HG02870 (cell line): ENCODE measurements around the gene RCVRN.
"Not testable (repeated sequence)": the region's sequence is repeated elsewhere in the genome, so short reads cannot be mapped to it uniquely, and the experiment has no call there.

ENCODE experiments used
- ATAC-seq: cut with Tn5 transposase; IDR thresholded peaks from one replicate; pipeline ENCODE4 v1.9.1; 2021; ENCODE audit warnings: mild to moderate bottlenecking, moderate library complexity; ENCODE audit not compliant: unreplicated experiment

The RCVRN gene

DNA sequence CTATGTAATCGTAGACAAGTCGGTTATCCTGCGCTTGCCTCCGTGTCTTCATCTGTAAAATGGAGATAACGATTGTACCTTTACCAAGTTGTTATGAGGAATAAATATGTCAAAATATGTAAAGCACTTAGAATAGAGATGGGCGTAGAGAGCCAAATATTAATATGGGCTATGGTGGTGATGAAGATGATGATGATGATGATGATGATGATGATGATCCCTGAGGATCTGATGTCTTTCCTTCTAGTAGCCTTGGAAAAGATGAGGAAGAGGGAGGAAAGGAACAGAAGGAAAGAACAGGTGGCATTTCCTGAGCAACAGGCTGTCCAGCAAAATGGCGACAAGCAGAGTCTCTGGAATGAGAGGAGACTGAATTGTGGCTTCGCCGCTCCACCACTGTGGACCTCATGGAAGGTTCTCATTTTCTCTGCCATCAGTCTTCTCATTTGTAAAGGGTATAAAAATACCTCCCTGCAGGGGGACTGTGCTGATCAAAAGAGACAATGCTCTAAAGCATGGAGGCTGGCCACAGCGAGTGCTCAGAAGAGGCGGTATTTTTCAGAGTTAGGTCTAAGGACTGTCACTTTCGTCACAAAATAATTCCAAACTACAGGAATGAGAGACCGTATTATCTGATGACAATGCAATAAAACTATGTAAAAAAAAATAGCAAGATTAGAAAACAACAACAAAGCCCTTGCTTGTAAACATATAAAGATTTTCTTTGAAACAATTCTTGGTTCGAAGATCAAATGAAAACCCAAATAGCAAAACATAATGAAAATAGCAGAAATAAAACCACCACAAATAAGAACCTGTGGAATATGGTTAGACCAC, 17.2 kb upstream of the RCVRN start:
- no peak for ATAC-seq

DNA sequence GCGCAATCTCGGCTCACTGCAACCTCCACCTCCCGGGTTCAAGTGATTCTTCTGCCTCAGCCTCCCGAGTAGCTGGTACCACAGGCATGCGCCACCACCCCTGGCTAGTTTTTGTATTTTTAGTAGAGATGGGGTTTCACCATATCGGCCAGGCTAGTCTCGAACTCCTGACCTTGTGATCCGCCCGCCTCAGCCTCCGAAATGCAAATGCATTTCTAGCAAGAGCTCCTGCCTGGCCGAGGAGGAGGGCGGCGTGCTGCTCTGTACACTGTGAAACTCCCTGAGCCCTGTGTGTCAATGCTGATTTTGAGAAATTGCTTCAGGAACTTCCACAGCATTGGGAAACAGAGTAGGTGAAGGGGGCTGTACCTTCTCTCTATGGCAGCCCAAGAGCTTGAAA, 16.1 kb upstream of the RCVRN start:
- not testable (repeated sequence) for ATAC-seq

DNA sequence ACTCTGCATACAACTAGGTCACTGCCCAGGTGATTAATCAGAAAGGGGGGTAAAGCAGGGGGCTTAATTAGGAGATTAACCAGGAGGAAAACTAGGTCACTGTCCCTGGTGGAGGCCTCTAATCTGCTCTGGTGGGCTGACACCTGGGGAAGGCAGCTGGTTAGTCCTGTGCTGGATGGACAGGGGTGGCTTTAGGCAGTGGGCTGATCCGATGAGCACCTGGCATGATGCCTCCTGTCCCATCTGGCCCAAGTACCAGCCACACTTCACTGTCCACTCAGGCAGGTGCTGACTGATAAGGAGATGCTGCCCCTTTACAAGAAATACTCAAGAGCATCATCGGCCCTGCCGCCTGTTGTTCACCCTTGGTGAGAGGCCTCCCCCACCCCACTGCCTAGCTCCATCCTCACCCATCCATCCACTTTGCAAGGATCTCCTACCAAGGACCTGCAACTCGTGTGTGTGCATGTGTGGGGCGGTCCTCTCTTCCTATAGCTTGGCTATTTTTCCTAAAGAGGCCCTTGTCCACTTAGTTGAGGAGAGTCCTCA, 13.8 kb upstream of the RCVRN start:
- ATAC-seq: no peak

DNA sequence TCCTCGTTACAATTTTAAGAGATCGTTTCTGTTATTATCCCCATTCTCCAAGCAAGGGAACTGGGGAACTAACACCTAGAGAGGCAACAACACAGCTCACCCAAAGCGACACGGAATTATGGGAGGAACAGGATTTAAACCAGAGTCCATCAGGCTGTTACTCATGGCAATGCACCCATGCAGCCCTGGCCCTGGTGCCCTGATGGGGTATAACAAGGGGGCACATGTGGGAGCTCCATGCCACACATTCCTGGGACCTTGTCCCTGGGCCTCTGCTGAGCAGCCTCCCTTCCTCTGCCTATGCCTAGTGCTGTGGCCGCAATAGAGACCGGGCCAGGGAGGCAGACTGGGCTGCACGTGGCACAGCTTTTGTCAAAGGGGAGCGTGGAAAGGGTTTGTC, 13.3 kb upstream of the RCVRN start:
- ATAC-seq: no peak

DNA sequence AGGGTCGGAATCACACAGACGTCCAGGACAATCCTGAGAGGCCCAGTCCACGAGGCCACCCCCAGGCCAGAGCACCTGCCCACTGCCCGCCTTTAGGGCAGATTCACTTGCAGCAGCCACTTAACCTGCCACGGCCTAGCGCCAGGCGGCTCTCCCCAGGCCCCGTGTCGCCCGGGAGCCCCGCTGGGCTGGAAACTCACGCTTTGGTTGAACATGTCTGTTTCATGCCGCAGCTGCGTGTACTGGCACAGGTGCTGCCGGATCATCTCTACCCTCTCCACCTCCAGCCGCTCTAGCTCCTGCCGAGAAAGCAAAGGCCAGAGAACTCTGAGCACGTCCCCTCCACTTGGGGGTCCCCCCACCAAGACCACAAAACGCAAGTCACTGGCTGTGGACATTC, 12.7 kb upstream of the RCVRN start:
- ATAC-seq: no peak

DNA sequence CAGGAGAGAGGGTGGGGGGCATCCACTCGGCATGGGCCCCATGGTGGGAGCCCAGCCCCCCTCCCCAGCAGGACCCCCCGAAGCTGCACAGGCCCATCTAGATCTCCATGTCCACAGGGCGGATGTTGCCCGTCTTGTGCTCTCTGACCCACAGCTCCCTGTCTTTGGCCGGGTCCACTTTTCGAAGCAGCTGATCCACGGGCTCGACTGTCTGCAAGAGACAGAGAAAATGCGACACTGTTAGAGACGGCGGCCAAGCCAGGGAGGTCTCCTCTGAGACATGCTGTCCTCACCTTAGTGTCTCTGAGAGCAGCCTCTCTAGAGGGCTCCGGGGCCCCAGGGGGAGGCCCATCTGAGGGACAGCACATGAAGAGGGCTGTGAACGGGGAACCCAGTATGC, 12.1 kb upstream of the RCVRN start:
- no peak for ATAC-seq

DNA sequence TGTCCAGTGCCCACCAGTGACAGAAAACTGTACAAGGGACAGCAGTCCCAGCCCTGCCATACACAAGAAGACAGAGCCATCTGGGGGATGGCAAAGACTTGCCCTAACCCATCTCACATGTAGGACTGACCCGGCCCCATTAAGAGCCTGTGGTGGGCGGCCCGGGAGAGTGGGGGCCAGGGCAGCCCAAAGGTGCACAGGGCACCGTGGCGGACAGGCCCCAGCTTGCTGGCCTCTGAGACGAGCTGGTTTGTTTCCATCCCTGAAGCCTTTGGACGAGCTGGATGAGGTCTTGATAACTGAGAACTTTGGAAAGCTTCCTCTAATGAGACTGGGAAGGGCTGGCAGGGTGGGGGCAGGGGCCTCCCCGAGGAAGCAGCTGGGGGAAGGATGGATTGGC, 11.0 kb upstream of the RCVRN start:
- no peak for ATAC-seq

DNA sequence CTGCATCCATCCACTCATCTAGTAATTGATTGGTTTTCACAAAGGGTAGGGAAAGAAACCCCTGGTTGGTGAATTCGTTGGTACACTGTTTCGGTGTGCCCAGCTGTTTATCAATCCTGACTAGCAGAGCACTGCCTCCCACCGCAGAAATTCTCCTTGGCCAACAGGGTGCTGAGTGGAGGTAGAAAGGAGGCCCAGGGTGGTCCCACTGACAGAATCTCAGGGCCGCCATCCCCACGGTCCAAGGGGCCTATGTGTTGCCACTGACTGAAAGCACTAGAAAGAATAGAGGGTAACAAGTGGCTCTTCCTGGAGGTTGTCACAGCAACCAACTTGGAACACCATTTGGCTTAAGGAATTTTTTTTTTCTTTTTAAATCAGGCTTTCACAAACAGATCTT, 8.4 kb upstream of the RCVRN start:
- ATAC-seq: no peak

DNA sequence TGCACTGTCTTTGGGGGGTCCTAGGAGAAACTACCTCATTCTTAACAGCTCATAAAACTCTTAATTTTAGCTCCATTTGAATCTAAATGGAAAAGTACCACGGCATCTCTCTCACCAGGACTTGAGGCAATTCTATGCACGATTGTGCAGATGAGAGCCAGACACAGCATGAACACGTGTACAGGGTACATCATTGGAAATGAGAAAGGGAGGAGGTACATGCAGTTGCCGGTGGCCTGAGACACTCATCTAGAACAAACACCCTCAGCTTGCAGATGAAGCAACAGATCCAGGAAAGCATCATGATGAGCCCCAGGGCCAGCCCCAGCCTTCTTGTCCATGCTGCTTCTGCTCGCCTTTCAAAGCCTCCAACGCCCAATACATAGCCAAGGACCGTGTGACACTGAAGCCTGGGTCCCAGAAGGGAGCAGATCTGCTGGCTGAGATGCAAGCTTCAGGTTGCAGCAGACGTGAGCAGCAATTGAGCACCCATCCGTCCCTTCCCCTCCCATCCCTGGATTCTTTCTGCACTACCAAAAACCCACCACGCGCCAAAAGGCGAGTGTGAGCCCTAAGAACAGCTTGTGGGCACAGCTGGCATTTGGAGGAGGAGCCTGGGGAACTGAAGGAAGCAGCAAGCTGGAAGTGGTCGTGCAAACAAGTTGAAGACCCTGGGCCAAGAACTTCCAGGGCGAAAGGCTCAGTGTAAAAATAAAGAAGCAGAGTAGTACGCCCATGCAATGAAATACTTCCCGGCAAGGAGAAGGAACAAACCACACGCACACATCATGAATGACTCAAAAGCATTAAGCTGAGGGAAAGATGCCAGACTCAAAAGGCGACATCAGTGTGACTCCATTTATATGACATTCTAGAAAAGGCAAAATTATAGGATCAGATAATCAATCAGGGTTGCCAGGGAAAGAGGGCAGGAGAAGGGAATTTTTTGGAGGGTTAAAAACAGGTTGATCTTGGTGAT, 7.3 kb upstream of the RCVRN start:
- no peak for ATAC-seq

DNA sequence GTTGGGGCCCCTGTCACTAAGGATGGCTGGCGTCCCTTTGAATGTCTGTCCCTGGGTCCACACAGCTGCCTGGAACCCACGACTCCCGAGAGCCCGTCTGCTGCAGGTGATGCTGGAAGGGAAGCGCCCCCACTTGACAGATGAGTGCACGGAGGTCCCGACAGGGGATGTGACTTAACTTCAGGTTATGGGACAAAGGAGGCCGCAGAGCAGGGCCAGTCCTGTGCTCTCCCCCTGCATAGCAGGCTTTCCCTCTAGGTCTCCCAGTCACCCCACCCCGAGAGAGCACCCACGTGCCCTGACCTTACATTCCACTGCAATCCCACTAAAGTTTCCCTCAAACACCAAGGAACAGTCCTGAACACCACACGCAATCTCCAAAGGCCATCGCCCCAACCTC, 6.0 kb upstream of the RCVRN start:
- no peak for ATAC-seq

DNA sequence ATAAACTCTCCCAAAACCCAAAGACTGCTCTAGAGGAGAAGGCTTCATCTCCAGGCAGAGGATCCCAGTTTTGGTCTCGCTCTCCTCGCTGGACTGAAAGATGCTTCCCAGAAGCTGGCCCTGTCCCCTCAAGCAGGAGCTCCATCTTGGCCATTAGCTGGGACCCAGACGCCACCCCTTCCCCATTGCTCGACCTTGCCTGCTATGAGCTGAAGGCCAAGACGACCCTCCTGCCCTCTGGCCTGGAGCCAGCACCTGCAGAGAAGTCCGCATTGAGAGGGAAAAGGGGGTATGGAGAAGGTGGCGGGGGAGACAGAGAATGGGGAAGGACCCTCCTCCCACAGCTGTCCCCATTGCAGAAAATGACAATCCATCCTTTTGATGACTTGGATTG, 3.6 kb upstream of the RCVRN start:
- no peak for ATAC-seq

DNA sequence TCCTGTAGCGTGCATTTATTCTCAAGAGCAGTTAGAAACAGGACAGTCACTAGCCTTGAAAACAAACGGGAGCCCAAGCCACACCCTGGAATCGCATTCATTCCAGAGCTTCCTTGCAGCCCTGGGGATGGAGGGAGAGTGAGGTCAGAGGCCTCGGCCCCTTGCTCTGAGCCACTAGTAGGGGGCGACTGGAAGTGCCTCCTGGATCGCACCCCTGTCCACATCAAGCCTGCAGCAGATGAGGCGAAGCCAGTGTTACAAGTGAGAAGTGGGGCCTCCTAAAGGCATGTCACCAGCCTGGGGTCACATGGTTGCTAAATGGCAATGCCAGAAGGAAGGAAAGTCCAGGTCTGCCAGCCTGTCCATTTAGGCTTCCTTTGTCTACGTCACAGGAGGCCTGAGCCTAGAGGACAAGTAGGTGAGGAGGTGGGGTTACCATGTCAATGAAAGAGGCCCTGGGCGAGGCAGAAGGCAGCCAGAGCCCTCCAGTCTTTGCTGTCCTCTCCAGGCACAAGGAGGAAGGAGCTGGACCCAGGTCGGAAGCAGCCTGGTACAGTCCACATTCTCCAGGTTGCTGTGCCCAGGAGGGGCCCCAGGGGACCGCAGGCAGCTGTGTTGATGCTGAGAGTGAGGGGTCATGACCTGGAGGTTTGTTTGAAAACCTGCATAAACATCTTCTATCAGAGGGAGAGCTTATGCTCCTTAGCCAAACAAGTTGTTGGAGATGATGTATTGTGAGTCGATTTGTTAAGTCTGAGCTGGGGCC, 3.0 kb upstream of the RCVRN start:
- no peak for ATAC-seq

DNA sequence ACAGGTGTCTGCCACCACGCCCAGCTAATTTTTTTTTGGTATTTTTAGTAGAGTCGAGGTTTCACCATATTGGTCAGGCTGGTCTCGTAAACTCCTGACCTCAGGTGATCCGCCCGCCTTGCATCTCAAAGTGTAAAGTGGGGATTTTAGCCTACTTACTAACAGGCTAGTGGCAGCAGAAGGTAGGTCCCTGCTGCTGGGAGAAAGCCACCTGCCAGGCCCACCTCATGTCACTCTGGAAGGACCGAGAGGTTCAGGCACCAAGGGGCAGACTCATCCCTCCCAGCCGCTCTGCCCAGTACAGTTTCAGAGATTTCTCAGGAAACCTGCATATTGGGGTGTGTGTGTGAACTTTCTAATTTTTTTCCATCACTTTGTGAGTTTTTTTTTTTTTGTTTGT, 2.1 kb upstream of the RCVRN start:
- ATAC-seq: no peak

DNA sequence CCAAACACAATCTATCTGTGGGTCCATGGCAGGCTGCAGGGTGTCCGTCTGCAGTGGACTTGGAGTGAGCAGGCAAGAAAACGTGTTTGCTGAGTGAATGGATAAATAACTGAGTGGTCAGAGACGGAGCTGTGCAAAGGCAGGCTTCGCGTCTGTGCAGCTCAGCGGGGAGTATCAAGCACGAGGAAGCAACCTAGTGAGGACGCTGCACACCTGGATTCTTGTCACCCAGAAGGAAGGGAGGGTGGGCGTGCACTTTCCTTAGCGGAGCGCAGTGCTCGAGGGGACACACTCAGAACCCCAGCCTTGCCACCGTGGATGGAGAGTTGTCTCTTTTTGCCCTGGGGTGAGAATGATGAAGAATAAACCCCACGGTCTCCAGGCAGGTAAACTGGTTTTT, 1.5 kb upstream of the RCVRN start:
- no peak for ATAC-seq

DNA sequence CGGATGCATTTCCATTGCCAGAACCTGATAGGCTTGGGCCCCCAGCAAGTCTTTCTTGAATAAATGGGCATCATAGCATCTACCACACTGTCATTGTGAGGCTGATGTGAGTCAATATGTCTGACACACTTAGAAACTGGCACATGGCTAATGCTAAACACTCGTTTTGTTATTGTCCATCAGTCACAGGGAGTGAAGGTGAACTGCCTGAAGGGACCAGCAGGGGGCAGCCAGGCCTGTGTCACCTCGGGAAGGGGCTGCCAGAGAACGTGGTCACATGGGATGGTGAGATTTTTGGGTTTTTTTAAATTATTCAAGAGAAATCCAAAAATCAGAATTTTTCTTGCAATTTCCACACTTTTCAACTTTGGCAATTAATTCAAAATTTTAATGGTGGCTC, 831 bp upstream of the RCVRN start:
- no peak for ATAC-seq

DNA sequence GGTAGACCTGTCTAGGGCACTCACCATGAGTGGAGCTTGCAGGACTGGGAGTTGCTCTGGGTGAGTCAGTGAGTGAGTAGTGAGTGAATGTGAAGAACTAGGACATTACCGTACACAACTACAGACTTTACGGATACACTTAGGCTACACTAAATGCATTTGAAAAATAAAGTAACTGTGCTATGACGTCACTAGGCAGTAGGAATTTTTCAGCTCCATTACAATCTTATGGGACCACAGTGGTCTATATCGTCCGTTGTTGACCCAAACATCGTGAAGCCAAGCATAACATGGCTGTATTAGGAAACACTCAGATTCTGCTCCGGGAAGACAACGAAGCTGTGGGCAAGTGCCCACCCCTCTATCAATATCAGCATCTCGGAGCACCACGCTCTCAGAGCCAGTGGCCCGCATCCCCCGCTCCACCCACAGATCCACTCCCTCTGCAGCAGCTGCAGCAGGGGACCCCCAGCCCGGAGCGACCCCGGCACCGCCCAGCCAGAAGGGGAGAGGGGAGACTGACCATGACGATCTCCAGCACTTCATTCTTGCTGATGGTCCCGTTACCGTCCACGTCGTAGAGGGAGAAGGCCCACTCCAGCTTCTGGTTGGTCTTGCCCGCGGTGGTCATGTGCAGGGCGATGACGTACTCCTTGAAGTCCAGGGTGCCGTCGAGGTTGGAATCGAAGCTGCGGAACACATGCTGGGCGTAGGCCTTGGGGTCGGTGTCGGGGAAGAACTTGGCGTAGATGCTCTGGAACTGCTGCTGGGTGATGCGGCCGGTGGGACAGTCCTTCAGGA, 594 bp downstream of the RCVRN start:
- ATAC-seq: no peak

DNA sequence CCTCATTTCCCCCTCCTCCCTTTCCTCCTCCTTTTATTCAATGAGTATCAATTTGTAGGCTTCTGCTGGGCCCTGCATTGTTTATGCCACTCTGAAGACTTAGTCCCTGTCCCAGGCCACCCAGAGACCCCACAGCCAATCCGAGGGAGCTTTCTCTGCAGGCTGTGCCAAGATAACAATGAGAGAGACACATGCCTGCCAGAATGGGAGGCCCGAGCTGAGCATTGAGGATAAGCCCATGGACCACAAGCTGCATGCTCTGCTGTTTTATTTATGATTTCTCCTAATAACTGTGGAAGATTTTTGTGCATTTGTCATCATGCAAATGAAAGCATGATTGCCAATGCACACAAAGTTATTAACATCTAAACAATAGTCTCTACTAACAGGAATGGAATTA, 3.0 kb downstream of the RCVRN start:
- no peak for ATAC-seq

DNA sequence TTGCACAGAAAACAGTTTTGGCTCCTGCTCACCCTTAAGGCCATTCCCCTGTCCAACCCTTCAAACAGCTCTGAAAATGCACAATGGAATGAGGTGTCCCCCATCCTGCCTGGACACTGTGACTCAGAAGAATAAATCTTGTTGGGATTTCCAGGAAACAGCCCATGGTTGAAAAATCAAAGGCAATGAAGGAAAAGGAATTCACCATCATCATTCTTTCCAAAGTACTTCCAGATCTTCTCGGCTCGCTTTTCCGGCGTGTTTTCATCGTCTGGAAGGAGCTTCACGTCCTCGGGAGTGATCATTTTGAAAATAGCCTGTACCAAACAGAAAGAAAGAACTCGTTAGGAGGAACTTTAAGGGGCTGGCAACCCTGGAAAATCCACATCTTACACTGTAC, 4.3 kb downstream of the RCVRN start:
- no peak for ATAC-seq

DNA sequence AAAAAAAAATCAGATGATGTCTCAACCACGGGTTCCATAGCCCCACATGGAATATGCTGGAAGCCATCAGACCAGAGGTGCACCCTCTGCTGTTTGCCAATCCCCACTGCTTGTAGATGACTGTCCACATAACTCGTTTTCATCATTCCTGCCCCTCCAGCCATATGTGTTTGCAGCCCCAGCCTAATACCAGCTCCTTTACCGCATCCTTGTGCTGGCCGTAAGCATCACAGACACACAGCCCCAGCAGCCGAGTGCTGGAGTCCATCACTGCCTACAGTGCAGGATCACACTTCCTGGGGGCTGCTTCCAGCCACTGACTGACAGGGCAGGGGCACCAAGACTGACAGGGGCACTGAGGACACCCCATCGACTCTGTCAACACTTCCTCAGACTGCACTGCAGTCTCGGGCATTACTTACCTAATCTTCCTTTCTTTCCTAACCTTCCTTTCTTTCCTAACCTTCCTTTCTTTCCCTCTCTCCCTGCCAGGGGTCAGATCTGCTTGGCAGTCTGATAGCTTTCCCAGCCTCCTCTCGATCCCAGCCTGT, 5.0 kb downstream of the RCVRN start:
- ATAC-seq: no peak
